ENCODE measurements around the gene TGFB2. TPM values are rescaled to one million over a fixed set of nuclear protein-coding genes. Genes with fewer than 3 reads are reported as not detected.

The TGFB2 gene
- total RNA-seq, 3 donors from 2014 or later (not counting 1 experiment from before 2014, with no cell fraction given) = 0.07 TPM; not detected in 2

DNA sequence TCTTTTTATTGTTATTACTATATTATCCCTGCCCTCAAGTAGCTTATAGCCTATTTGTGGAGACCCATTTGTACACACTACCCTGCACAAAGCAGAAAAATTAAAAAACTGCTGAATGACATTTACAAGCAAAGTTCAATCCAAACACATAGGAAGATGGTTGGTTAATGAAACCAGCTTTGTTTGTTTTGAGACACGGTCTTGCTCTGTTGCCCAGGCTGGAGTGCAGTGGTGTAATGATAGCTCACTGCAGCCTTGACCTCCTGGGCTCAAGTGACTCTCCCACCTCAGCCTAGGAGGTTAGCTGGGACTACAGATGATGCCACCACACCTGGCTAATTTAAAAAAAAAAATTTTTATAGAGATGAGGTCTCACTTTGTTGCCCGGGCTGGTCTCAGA, 31.6 kb downstream of the TGFB2 start:
- TF ChIP-seq CTCF (IDR thresholded peaks at IDR 0.05) = no peak
- H3K27ac ChIP-seq (ENCODE audit: low read length) = no peak overlapping the region

GRCh38 chr1:218377143-218377660, 32.1 kb downstream of the TGFB2 start:
- 62% methylated on average over 2 of the region's 4 CpGs for WGBS (ENCODE audit: insufficient coverage)
- no peaks in the 10 kb centered on the region for H3K27me3 ChIP-seq (ENCODE audit: control insufficient read depth, insufficient read depth, low read length)
- peaks cover 4% of the 10 kb centered on the region for H3K4me1 ChIP-seq (ENCODE audit: control insufficient read depth, insufficient read depth, low read length)
- Mint-ChIP-seq H3K4me1 (peaks cover 8% of the 10 kb centered on the region in 2 donors), H3K27ac (no peak overlapping the region), H3K4me3 (no peak overlapping the region), H3K9me3 (no peaks in the 10 kb centered on the region), H3K36me3 (no peaks in the 10 kb centered on the region), H3K27me3 (ENCODE audit: low read depth in 2 of 2) (peaks cover 6 to 8% of the 10 kb centered on the region in 2 donors)
- DNase-seq (peak in 1 of 2 donors; percentile 49), ATAC-seq (peak; percentile 52 to 60 (median 53))
- no peaks in the 10 kb centered on the region for H3K9me3 ChIP-seq (ENCODE audit: control insufficient read depth, insufficient read depth, low read length)
- no peak overlapping the region for H3K4me3 ChIP-seq (ENCODE audit: low read length)
- no peaks in the 10 kb centered on the region for H3K36me3 ChIP-seq (ENCODE audit: control insufficient read depth, insufficient read depth, low read length)
- H3K27ac ChIP-seq (ENCODE audit: low read length) = no peak overlapping the region
- TF ChIP-seq CTCF (IDR thresholded peaks at IDR 0.05) = no peak
- intact Hi-C loops (cut with micrococcal nuclease) = no loop called here

More for the DNA sequence above, 31.6 kb downstream of the TGFB2 start:
- no peak overlapping the region for H3K27ac Mint-ChIP-seq
- no peaks in the 10 kb centered on the region for H3K27me3 ChIP-seq (ENCODE audit: control insufficient read depth, insufficient read depth, low read length)
- no peak overlapping the region for H3K4me3 Mint-ChIP-seq
- intact Hi-C loops (cut with micrococcal nuclease) = no loop called here
- H3K4me1 Mint-ChIP-seq = peaks cover 8% of the 10 kb centered on the region in 2 donors
- no peaks in the 10 kb centered on the region for H3K9me3 ChIP-seq (ENCODE audit: control insufficient read depth, insufficient read depth, low read length)
- WGBS (ENCODE audit: insufficient coverage) = 80% methylated on average over 2 of the region's 2 CpGs
- H3K9me3 Mint-ChIP-seq = no peaks in the 10 kb centered on the region
- DNase-seq = no peak
- no peaks in the 10 kb centered on the region for H3K36me3 ChIP-seq (ENCODE audit: control insufficient read depth, insufficient read depth, low read length)
- no peaks in the 10 kb centered on the region for H3K36me3 Mint-ChIP-seq
- H3K4me3 ChIP-seq (ENCODE audit: low read length) = no peak overlapping the region
- H3K27me3 Mint-ChIP-seq (ENCODE audit: low read depth in 2 of 2) = peaks cover 6 to 8% of the 10 kb centered on the region in 2 donors
- peaks cover 4% of the 10 kb centered on the region for H3K4me1 ChIP-seq (ENCODE audit: control insufficient read depth, insufficient read depth, low read length)
- ATAC-seq = no peak

GRCh38 chr1:218380125-218380977, 35.2 kb downstream of the TGFB2 start:
- WGBS (ENCODE audit: insufficient coverage) = 92% methylated on average over 7 of the region's 7 CpGs

More at GRCh38 chr1:218380125-218380977, 35.2 kb downstream of the TGFB2 start:
- Histone ChIP-seq H3K36me3 (ENCODE audit: control insufficient read depth, insufficient read depth, low read length) (no peaks in the 10 kb centered on the region), H3K9me3 (ENCODE audit: control insufficient read depth, insufficient read depth, low read length) (no peaks in the 10 kb centered on the region), H3K27ac (ENCODE audit: low read length) (no peak overlapping the region), H3K4me3 (ENCODE audit: low read length) (no peak overlapping the region), H3K4me1 (ENCODE audit: control insufficient read depth, insufficient read depth, low read length) (peaks cover 4% of the 10 kb centered on the region), H3K27me3 (ENCODE audit: control insufficient read depth, insufficient read depth, low read length) (no peaks in the 10 kb centered on the region)
- peaks cover 8% of the 10 kb centered on the region in 2 donors for H3K4me1 Mint-ChIP-seq
- intact Hi-C loops (cut with micrococcal nuclease) = no loop called here
- DNase-seq (no peak), ATAC-seq (no peak)
- H3K36me3 Mint-ChIP-seq = no peaks in the 10 kb centered on the region
- no peak overlapping the region for H3K27ac Mint-ChIP-seq
- TF ChIP-seq CTCF (IDR thresholded peaks at IDR 0.05) = no peak
- H3K9me3 Mint-ChIP-seq = no peaks in the 10 kb centered on the region
- H3K4me3 Mint-ChIP-seq = no peak overlapping the region
- peaks cover 2 to 14% of the 10 kb centered on the region in 2 donors for H3K27me3 Mint-ChIP-seq (ENCODE audit: low read depth in 2 of 2)
